ENCODE measurements around the gene RPS6KA5. TPM values are rescaled to one million over a fixed set of nuclear protein-coding genes. Genes with fewer than 3 reads are reported as not detected.
A peak's percentile ranks its signal among the peaks of the same experiment; 100 is the strongest.

Gene RPS6KA5
- total RNA-seq, 2 donors from 2014 or later = 4.0 to 6.4 TPM

DNA sequence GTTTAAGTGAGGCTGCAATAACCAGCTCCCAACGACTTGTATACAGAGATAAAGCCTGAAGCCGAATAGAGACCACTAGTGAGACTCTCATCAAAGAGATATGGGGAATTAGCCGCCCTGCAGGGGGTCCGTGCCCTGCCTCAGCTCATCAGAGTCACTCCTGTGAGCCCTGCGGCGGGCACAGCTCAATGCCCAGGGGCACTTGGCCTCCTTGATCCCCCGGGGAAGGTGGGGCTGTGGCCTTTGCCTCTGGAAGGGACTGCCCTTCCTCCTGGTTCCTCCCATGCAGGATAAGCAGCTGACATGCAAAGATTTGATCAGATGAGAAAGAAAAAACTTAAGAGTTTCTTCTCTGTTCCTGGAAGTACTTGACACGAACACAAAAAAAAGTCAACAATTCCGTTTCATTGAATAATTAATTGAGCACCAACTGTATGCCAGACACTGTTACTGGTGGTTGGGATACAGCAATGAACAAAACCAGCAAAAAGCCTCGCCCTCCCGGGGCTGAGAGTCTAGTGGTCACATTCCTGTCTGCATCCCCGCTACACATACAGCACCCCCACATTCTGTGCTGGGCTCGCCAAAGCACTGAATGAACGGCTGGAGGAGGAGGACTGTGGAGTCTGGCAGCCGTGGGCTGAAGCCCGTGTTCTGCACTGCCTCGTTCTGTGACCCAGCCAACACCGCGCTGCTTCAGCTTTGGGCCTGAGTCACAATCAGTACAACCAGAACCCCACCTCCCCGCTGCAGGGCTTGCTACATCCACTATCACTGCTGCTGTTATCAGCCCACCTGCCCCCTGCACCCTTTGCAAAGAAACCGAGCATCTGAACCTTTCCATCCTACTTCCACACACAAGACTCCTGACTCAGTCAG is 254.5 kb downstream of the RPS6KA5 start:
- DNase-seq (ENCODE audit: low spot score) = peak; percentile 88
- intact Hi-C loops (cut with DNase I) = no loop called here

DNA sequence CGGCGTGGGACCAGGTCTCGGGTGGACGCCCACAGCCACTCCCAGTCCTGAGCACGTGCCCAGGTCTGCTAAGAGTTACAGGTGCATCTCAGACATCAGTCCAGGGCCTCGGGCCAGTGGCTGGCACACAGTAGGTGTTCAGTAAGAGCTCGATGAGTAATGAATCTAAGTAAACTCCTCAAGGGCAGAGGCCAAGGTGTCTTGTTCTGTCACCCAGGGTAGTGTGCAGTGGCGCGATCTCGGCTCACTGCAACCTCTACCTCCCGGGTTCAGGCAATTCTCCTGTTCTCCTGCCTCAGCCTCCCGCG is 255.4 kb downstream of the RPS6KA5 start:
- no peak for DNase-seq (ENCODE audit: low spot score)
- intact Hi-C loops (cut with DNase I) = no loop called here

DNA sequence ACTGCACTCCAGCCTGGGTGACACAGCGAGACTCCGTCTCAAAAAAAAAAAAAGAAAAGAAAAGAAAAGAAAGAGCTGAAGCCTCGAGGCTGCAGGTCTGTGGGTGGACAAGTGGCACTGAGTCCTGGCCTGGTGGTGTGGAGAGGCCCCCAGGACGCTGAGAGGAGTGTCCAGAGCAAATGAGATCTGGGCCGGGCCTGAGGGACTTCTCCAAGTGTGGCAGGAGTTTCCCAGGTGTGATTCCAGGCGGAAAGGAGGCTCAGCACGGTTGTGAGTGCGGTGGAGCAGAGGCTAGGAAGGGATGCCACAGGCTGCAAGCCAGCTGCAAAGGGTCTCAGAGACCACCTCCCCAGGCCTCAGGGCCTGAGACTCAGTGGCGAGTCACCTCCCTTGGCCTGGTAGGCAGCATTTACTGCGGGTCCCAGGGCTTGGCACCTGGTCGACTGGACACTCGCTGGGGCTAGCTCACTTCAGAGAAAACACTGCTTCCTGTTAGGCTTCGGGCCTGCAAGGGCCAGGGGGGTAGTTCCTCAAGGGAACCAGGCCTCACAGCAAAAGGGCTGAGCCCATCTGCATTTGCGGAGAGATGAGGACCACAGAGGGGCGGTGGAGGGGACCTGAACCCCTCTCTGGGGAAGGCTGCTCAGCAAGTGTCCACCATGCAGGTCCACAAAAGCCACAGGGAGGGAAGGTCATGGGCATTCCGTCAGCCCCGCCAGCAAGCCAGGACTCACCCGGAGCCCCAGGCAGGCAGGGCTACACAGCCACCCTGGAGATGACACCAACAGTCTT is 256.0 kb downstream of the RPS6KA5 start:
- no peak for DNase-seq (ENCODE audit: low spot score)
- intact Hi-C loops (cut with DNase I) = no loop called here

DNA sequence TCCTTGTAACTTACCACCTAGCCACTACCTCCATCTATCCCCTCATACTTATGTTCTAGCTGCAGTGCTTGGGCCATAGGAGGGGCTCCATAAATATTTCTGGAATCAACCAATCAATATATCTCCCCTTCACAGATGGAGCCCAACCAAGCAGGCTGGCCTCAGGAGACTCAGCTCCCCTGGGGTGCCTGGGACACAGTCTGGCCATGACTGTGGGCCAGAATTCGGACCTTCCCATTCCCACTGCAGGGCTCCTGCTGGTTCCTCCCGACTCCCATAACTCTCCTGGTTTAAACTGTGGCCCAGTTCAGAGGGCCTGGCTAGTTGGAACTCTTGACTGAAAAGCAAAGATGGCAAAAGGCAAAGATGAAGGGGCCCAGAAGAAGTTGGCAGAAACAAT is 257.2 kb downstream of the RPS6KA5 start:
- DNase-seq (ENCODE audit: low spot score) = no peak
- intact Hi-C loops (cut with DNase I) = no loop called here

DNA sequence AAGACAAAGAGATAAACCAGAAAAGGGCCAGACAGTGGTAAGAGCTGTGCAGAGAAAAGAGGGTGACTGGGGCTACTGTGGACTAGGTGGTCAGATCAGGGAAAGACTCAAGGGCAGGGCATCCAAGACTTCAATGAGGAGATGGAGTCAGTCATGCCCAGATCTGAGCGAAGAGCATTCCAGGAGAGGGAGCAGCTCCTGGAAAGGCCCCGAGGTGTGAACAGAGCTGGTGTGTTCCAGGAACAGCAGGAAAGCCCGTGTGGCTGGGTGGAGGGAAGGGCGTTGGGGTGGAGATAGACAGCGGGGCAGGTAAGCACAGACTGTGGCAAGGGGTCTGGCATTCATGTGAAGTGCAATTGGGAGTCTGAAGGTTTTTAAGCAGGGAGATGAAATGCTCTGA is 261.0 kb downstream of the RPS6KA5 start:
- intact Hi-C loops (cut with DNase I) = no loop called here
- DNase-seq (ENCODE audit: low spot score) = no peak

DNA sequence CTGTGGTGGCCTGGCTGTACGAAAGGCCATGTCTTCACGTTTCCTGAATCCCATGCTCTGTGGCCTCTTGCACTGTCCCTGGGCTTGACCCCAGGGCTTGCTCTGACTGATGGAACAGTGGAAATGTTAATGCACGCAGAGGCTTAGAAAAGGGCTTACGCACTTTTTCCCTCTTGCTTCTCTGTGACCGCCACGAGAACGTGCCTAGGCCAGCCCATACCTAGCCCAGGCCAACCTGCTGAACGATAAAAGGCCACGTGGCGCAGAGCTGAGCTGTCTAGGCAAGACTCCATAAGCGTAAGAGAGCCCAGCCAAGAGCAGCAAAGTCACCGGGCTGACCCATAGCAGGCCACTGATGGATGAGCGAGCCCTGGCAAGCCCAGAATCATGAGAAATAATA is 262.5 kb downstream of the RPS6KA5 start:
- DNase-seq (ENCODE audit: low spot score) = no peak
- intact Hi-C loops (cut with DNase I) = no loop called here

Other genes starting within 250 kb of the RPS6KA5 start
- 10 to 100 TPM; 60.5 to 75.7 TPM for gene TTC7B, start 244.2 kb downstream of the RPS6KA5 start, total RNA-seq
- 10 to 100 TPM; 36.2 to 44.4 TPM for gene DGLUCY, start 53.4 kb upstream of the RPS6KA5 start, total RNA-seq
- 1 to 10 TPM; 3.2 to 6.4 TPM for gene GPR68, start 184.1 kb upstream of the RPS6KA5 start, total RNA-seq

Measured in posterior vena cava (tissue), 2 donors.